ENCODE measurements around the gene ZBTB16. TPM values are rescaled to one million over a fixed set of nuclear protein-coding genes. Genes with fewer than 3 reads are reported as not detected.
A peak's percentile ranks its signal among the peaks of the same experiment; 100 is the strongest.

The ZBTB16 gene
- total and polyA plus RNA-seq, 7 experiments from 2014 or later: 3.0 to 22.1 (median 7.2) TPM

GRCh38 chr11:114277637-114278341 lies 218.3 kb downstream of the ZBTB16 start:
- Mint-ChIP-seq H3K27me3 (peaks cover 22 to 47% (median 31%) of the 10 kb centered on the region in 5 donors), H3K4me1 (no peaks in the 10 kb centered on the region), H3K27ac (peak overlapping the region in 1 of 9 donors; percentile 17), H3K4me3 (no peak overlapping the region), H3K36me3 (no peaks in the 10 kb centered on the region), H3K9me3 (no peaks in the 10 kb centered on the region)
- intact Hi-C loops (cut with micrococcal nuclease): no loop called here
- H3K4me3 ChIP-seq (ENCODE audit: low read length): no peak overlapping the region
- ChIA-PET CTCF (interaction anchor here (0.6 kb wide), 1 partner anchor 382 kb away, joined by 3 read pairs; no protein-coding TSS in a partner anchor), POLR2A (no interaction called here)
- no peaks in the 10 kb centered on the region for H3K9me3 ChIP-seq (ENCODE audit: control insufficient read depth in 2 of 3, low read length in 3 of 3)
- DNase-seq (no peak), ATAC-seq (no peak)
- H3K4me1 ChIP-seq (ENCODE audit: control insufficient read depth in 2 of 2, insufficient read depth in 2 of 2, low read length in 2 of 2): no peaks in the 10 kb centered on the region
- H3K36me3 ChIP-seq (ENCODE audit: control insufficient read depth in 2 of 3, insufficient read depth in 3 of 3, low read length in 3 of 3): no peaks in the 10 kb centered on the region
- no peaks in the 10 kb centered on the region for H3K27me3 ChIP-seq (ENCODE audit: control insufficient read depth in 2 of 2, insufficient read depth in 2 of 2, low read length in 2 of 2)
- H3K27ac ChIP-seq (ENCODE audit: low read depth, low read length): no peak overlapping the region

- Histone ChIP-seq H3K4me1 (ENCODE audit: control insufficient read depth in 2 of 2, insufficient read depth in 2 of 2, low read length in 2 of 2) (no peaks in the 10 kb centered on the region), H3K36me3 (ENCODE audit: control insufficient read depth in 2 of 3, insufficient read depth in 3 of 3, low read length in 3 of 3) (no peaks in the 10 kb centered on the region), H3K9me3 (ENCODE audit: control insufficient read depth in 2 of 3, low read length in 3 of 3) (no peaks in the 10 kb centered on the region), H3K4me3 (ENCODE audit: low read length) (no peak overlapping the region), H3K27me3 (ENCODE audit: control insufficient read depth in 2 of 2, insufficient read depth in 2 of 2, low read length in 2 of 2) (no peaks in the 10 kb centered on the region), H3K27ac (ENCODE audit: low read depth, low read length) (no peak overlapping the region)
- no peak overlapping the region for H3K27ac Mint-ChIP-seq
- POLR2A ChIA-PET: no interaction called here
- CTCF ChIA-PET: interaction anchor here (0.8 kb wide), 1 partner anchor 383 kb away, joined by 3 read pairs; no protein-coding TSS in a partner anchor
- intact Hi-C loops (cut with micrococcal nuclease): no loop called here
- DNase-seq (no peak), ATAC-seq (no peak)
- H3K4me1 Mint-ChIP-seq: no peaks in the 10 kb centered on the region
- no peak overlapping the region for H3K4me3 Mint-ChIP-seq
- peaks cover 19 to 43% (median 29%) of the 10 kb centered on the region in 5 donors for H3K27me3 Mint-ChIP-seq
- H3K36me3 Mint-ChIP-seq: no peaks in the 10 kb centered on the region
- H3K9me3 Mint-ChIP-seq: no peaks in the 10 kb centered on the region
These were observed 219.0 kb downstream of the ZBTB16 start for GRCh38 chr11:114278342-114279065.

GRCh38 chr11:114279792-114280546 lies 220.5 kb downstream of the ZBTB16 start:
- peaks cover 9 to 39% (median 22%) of the 10 kb centered on the region in 5 donors for H3K27me3 Mint-ChIP-seq
- H3K27ac Mint-ChIP-seq: no peak overlapping the region
- POLR2A ChIA-PET: interaction anchor here (0.7 kb wide), 1 partner anchor 40 kb away, joined by 3 read pairs; no protein-coding TSS in a partner anchor

GRCh38 chr11:114280696-114281095 lies 221.2 kb downstream of the ZBTB16 start:
- no peak overlapping the region for H3K4me3 Mint-ChIP-seq
- ChIA-PET POLR2A (interaction anchor here (0.7 kb wide), 1 partner anchor 39 kb away, joined by 3 read pairs; no protein-coding TSS in a partner anchor), CTCF (interaction anchor here (0.8 to 1.8 kb wide), 3 partner anchors 60 to 1936 kb away, joined by 3 read pairs; no protein-coding TSS in a partner anchor)
- Histone ChIP-seq H3K4me3 (ENCODE audit: low read length) (no peak overlapping the region), H3K27ac (ENCODE audit: low read depth, low read length) (no peak overlapping the region), H3K4me1 (ENCODE audit: control insufficient read depth in 2 of 2, insufficient read depth in 2 of 2, low read length in 2 of 2) (no peaks in the 10 kb centered on the region), H3K9me3 (ENCODE audit: control insufficient read depth in 2 of 3, low read length in 3 of 3) (no peaks in the 10 kb centered on the region), H3K36me3 (ENCODE audit: control insufficient read depth in 2 of 3, insufficient read depth in 3 of 3, low read length in 3 of 3) (no peaks in the 10 kb centered on the region), H3K27me3 (ENCODE audit: control insufficient read depth in 2 of 2, insufficient read depth in 2 of 2, low read length in 2 of 2) (no peaks in the 10 kb centered on the region)
- intact Hi-C loops (cut with micrococcal nuclease): loop anchor here (1.0 to 10.0 kb wide), 4 partner anchors 36 to 294 kb away; no protein-coding TSS in a partner anchor
- H3K27ac Mint-ChIP-seq: peak overlapping the region in 1 of 9 donors; percentile 56
- ATAC-seq: no peak
- H3K27me3 Mint-ChIP-seq: peaks cover 5 to 34% (median 18%) of the 10 kb centered on the region in 5 donors
- DNase-seq: peak in 5 of 9 donors; percentile 24 to 39 (median 26)
- H3K4me1 Mint-ChIP-seq: no peaks in the 10 kb centered on the region
- no peaks in the 10 kb centered on the region for H3K36me3 Mint-ChIP-seq
- H3K9me3 Mint-ChIP-seq: no peaks in the 10 kb centered on the region

More at GRCh38 chr11:114279792-114280546, 220.5 kb downstream of the ZBTB16 start:
- Histone ChIP-seq H3K9me3 (ENCODE audit: control insufficient read depth in 2 of 3, low read length in 3 of 3) (no peaks in the 10 kb centered on the region), H3K36me3 (ENCODE audit: control insufficient read depth in 2 of 3, insufficient read depth in 3 of 3, low read length in 3 of 3) (no peaks in the 10 kb centered on the region), H3K27ac (ENCODE audit: low read depth, low read length) (no peak overlapping the region), H3K4me3 (ENCODE audit: low read length) (no peak overlapping the region), H3K27me3 (ENCODE audit: control insufficient read depth in 2 of 2, insufficient read depth in 2 of 2, low read length in 2 of 2) (no peaks in the 10 kb centered on the region), H3K4me1 (ENCODE audit: control insufficient read depth in 2 of 2, insufficient read depth in 2 of 2, low read length in 2 of 2) (no peaks in the 10 kb centered on the region)
- H3K9me3 Mint-ChIP-seq: no peaks in the 10 kb centered on the region
- no peaks in the 10 kb centered on the region for H3K4me1 Mint-ChIP-seq
- intact Hi-C loops (cut with micrococcal nuclease): loop anchor here (1.0 to 10.0 kb wide), 4 partner anchors 37 to 295 kb away; no protein-coding TSS in a partner anchor
- DNase-seq: no peak
- CTCF ChIA-PET: interaction anchor here (1.8 kb wide), 1 partner anchor 157 kb away, joined by 3 read pairs; no protein-coding TSS in a partner anchor
- H3K36me3 Mint-ChIP-seq: no peaks in the 10 kb centered on the region
- ATAC-seq: no peak
- H3K4me3 Mint-ChIP-seq: no peak overlapping the region

GRCh38 chr11:114281388-114281956 lies 222.0 kb downstream of the ZBTB16 start:
- Histone ChIP-seq H3K4me3 (ENCODE audit: low read length) (no peak overlapping the region), H3K9me3 (ENCODE audit: control insufficient read depth in 2 of 3, low read length in 3 of 3) (no peaks in the 10 kb centered on the region), H3K36me3 (ENCODE audit: control insufficient read depth in 2 of 3, insufficient read depth in 3 of 3, low read length in 3 of 3) (no peaks in the 10 kb centered on the region), H3K27ac (ENCODE audit: low read depth, low read length) (no peak overlapping the region), H3K27me3 (ENCODE audit: control insufficient read depth in 2 of 2, insufficient read depth in 2 of 2, low read length in 2 of 2) (no peaks in the 10 kb centered on the region), H3K4me1 (ENCODE audit: control insufficient read depth in 2 of 2, insufficient read depth in 2 of 2, low read length in 2 of 2) (no peaks in the 10 kb centered on the region)
- Mint-ChIP-seq H3K9me3 (no peaks in the 10 kb centered on the region), H3K27me3 (peaks cover 5 to 32% (median 18%) of the 10 kb centered on the region in 5 donors), H3K27ac (no peak overlapping the region), H3K4me3 (no peak overlapping the region), H3K4me1 (no peaks in the 10 kb centered on the region), H3K36me3 (no peaks in the 10 kb centered on the region)
- ATAC-seq: no peak
- CTCF ChIA-PET: interaction anchor here (0.8 to 1.8 kb wide), 4 partner anchors 56 to 1935 kb away, joined by 3 read pairs; no protein-coding TSS in a partner anchor
- POLR2A ChIA-PET: interaction anchor here (0.6 kb wide), 1 partner anchor 543 kb away, joined by 3 read pairs; no protein-coding TSS in a partner anchor
- no peak for DNase-seq
- intact Hi-C loops (cut with micrococcal nuclease): loop anchor here (2.0 to 10.0 kb wide), 3 partner anchors 35 to 293 kb away; no protein-coding TSS in a partner anchor

GRCh38 chr11:114282488-114282887 lies 223.0 kb downstream of the ZBTB16 start:
- CTCF ChIA-PET: no interaction called here
- DNase-seq (no peak), ATAC-seq (no peak)
- H3K4me1 Mint-ChIP-seq: no peaks in the 10 kb centered on the region
- POLR2A ChIA-PET: no interaction called here
- no peaks in the 10 kb centered on the region for H3K4me1 ChIP-seq (ENCODE audit: control insufficient read depth in 2 of 2, insufficient read depth in 2 of 2, low read length in 2 of 2)
- no peak overlapping the region for H3K27ac Mint-ChIP-seq
- no peak overlapping the region for H3K27ac ChIP-seq (ENCODE audit: low read depth, low read length)
- H3K27me3 Mint-ChIP-seq: peaks cover 5 to 24% (median 14%) of the 10 kb centered on the region in 5 donors
- H3K27me3 ChIP-seq (ENCODE audit: control insufficient read depth in 2 of 2, insufficient read depth in 2 of 2, low read length in 2 of 2): no peaks in the 10 kb centered on the region
- H3K4me3 ChIP-seq (ENCODE audit: low read length): no peak overlapping the region
- H3K36me3 ChIP-seq (ENCODE audit: control insufficient read depth in 2 of 3, insufficient read depth in 3 of 3, low read length in 3 of 3): no peaks in the 10 kb centered on the region
- no peaks in the 10 kb centered on the region for H3K36me3 Mint-ChIP-seq
- intact Hi-C loops (cut with micrococcal nuclease): loop anchor here in 1 of 2 donors (10.0 kb wide), 1 partner anchor 292 kb away; no protein-coding TSS in a partner anchor
- H3K9me3 Mint-ChIP-seq: no peaks in the 10 kb centered on the region
- H3K4me3 Mint-ChIP-seq: no peak overlapping the region
- no peaks in the 10 kb centered on the region for H3K9me3 ChIP-seq (ENCODE audit: control insufficient read depth in 2 of 3, low read length in 3 of 3)

Data from naive thymus-derived CD4-positive, alpha-beta T cell (primary cell).